GM12801 (cell line): ENCODE results near the gene TRAPPC10.

Experiments
- TF ChIP-seq, protein P1 (sequence below): IDR thresholded peaks from one replicate; pipeline ENCODE4 v1.5.1; 2011; ENCODE audit warnings: control low read depth; ENCODE audit not compliant: insufficient read length; ENCODE audit errors: extremely low read depth

TRAPPC10 gene

GRCh38 chr21:43995521-43996105 is 16.5 kb upstream of the TRAPPC10 start:
- TF ChIP-seq, protein P1, sequence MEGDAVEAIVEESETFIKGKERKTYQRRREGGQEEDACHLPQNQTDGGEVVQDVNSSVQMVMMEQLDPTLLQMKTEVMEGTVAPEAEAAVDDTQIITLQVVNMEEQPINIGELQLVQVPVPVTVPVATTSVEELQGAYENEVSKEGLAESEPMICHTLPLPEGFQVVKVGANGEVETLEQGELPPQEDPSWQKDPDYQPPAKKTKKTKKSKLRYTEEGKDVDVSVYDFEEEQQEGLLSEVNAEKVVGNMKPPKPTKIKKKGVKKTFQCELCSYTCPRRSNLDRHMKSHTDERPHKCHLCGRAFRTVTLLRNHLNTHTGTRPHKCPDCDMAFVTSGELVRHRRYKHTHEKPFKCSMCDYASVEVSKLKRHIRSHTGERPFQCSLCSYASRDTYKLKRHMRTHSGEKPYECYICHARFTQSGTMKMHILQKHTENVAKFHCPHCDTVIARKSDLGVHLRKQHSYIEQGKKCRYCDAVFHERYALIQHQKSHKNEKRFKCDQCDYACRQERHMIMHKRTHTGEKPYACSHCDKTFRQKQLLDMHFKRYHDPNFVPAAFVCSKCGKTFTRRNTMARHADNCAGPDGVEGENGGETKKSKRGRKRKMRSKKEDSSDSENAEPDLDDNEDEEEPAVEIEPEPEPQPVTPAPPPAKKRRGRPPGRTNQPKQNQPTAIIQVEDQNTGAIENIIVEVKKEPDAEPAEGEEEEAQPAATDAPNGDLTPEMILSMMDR, result no peak

- TF ChIP-seq, protein P1, result no peak
Observed at GRCh38 chr21:43997766-43998742, 14.1 kb upstream of the TRAPPC10 start.

GRCh38 chr21:44000360-44000759 is 11.7 kb upstream of the TRAPPC10 start:
- TF ChIP-seq, protein P1, result no peak

GRCh38 chr21:44002511-44002910 is 9.6 kb upstream of the TRAPPC10 start:
- TF ChIP-seq, protein P1, result no peak

DNA sequence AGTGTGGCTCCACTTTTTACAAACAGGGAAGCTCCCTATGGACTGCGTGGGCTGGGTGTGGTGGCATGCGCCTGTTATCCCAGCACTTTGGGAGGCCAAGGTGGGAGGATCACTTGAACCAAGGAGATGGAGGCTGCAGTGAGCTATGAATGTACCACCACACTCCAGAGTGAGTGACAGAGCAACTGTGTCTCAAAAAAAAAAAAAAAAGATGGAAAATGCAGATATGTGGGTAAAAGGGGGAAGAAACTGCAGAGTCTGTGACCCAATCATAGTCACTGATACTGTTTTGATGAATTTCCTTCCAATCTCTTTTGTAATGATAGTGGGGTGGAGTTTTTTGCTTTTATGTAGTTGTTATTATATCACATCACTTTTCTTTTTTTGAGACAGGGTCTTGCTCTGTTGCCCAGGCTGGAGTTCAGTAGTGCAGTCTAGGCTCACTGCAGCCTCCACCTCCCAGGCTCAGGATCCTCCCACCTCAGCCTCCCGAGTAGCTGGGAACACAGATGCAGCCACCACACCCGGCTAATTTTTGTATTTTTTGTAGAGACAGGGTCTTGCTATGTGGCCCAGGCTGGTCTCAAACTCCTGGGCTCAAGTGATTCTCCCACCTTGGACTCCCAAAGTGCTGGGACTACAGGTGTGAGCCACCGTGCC is 8.7 kb upstream of the TRAPPC10 start:
- TF ChIP-seq, protein P1, result no peak

GRCh38 chr21:44005071-44005470 is 7.0 kb upstream of the TRAPPC10 start:
- TF ChIP-seq, protein P1, result no peak

DNA sequence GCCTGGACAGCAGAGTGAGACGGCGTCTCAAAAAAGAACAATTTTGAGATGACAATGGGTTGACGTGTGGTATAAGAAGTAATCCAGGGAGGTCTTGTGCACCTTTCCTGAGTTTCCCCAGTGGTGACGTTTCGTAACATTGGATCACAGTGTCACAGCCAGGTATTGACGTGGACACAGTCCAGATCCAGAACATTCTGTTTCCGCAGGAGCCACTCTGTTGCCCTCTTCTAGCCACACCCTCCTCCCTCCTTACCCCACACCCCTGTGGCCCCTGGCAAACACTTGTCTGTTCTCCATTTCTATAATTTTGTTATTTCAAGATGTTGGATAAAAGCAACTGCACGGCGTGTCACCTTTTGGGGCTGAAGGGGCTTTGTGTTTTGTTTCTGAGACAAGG is 6.5 kb upstream of the TRAPPC10 start:
- TF ChIP-seq, protein P1, result no peak
